HepG2 (cell line): ENCODE results near the gene ANKS6.

Source experiments
- CTCF ChIP-seq: sonication (generic); formaldehyde crosslinking; IDR thresholded peaks from 2 replicates; pipeline ENCODE4 v1.5.0; 2020; ENCODE audit warnings: mild to moderate bottlenecking, missing genetic modification reagents, moderate library complexity
- FOXO4 ChIP-seq: sonication (generic); formaldehyde crosslinking; conservative IDR thresholded peaks from 2 replicates; pipeline ENCODE4 v1.8.1; 2023; ENCODE audit warnings: missing genetic modification reagents
- HHEX ChIP-seq: IDR thresholded peaks from 2 replicates; pipeline ENCODE4 v1.6.1; 2016; ENCODE audit warnings: control low read depth
- PATZ1 ChIP-seq: sonication (generic); formaldehyde crosslinking; IDR thresholded peaks from 2 replicates; pipeline ENCODE4 v1.4.0; 2020; ENCODE audit warnings: missing genetic modification reagents
- POLR2AphosphoS5 ChIP-seq: IDR thresholded peaks from 2 replicates; pipeline ENCODE4 v1.6.1; 2012; ENCODE audit warnings: low read depth, low read length
- TFAP4 ChIP-seq: sonication (generic); IDR thresholded peaks from 2 replicates; pipeline ENCODE4 v1.6.1; 2016; ENCODE audit warnings: low read depth, borderline replicate concordance
- TGIF2 ChIP-seq: IDR thresholded peaks from 2 replicates; pipeline ENCODE4 v1.6.1; 2016; ENCODE audit warnings: control low read depth, missing compliant biosample characterization

- TF ChIP-seq HHEX (CRISPR knock-in tag) (no peak), FOXO4 (CRISPR knock-in tag) (no peak), TFAP4 (no peak), POLR2AphosphoS5 (no peak), PATZ1 (CRISPR knock-in tag) (no peak), CTCF (CRISPR knock-in tag) (no peak), TGIF2 (CRISPR knock-in tag) (no peak)
These were observed 10.2 kb upstream of the ANKS6 start for GRCh38 chr9:98806394-98807035.
